ENCODE measurements around the gene KLHL21. TPM values are rescaled to one million over a fixed set of nuclear protein-coding genes. Genes with fewer than 3 reads are reported as not detected.

Gene KLHL21
- total RNA-seq, 4 donors from 2014 or later, result 14.4 to 25.1 (median 18.2) TPM

- H3K27ac ChIP-seq, result peak within 1 kb of the TSS; percentile 87 to 93 (median 92)
- H3K27me3 ChIP-seq, result no peaks in the 10 kb centered on the region
- H3K36me3 ChIP-seq, result peaks cover 0 to 7% (median 0%) of the 10 kb centered on the region in 3 donors
- TF ChIP-seq CTCF (IDR thresholded peaks at IDR 0.05), result no peak
- peak in 1 of 2 donors; percentile 37 for TF ChIP-seq POLR2A (IDR thresholded peaks at IDR 0.05)
- H3K4me3 ChIP-seq, result peak within 1 kb of the TSS; percentile 83 to 100 (median 92)
- peaks cover 0 to 11% (median 2%) of the 10 kb centered on the region in 4 donors for H3K4me1 ChIP-seq
- no peaks in the 10 kb centered on the region for H3K9me3 ChIP-seq
- peak; percentile 99 to 100 (median 100) for DNase-seq
These were observed 10.8 kb upstream of the KLHL21 start, which contains the start of gene PHF13 for GRCh38 chr1:6613361-6614018. Gene PHF13, plus strand, starts transcription at chr1:6613731. Its CDS starts 336 bp downstream, at chr1:6614067.

- peak overlapping the region; percentile 83 to 100 (median 92) for H3K4me3 ChIP-seq
- peak in 1 of 2 donors; percentile 46 for TF ChIP-seq POLR2A (IDR thresholded peaks at IDR 0.05)
- no peak for TF ChIP-seq CTCF (IDR thresholded peaks at IDR 0.05)
- H3K27ac ChIP-seq, result peak overlapping the region; percentile 87 to 93 (median 92)
- H3K36me3 ChIP-seq, result peaks cover 0 to under 1% (median 0%) of the 10 kb centered on the region in 3 donors
- peaks cover 0 to 11% (median 2%) of the 10 kb centered on the region in 4 donors for H3K4me1 ChIP-seq
- peak in 2 of 3 donors; percentile 44 to 68 for DNase-seq
- H3K9me3 ChIP-seq, result no peaks in the 10 kb centered on the region
- no peaks in the 10 kb centered on the region for H3K27me3 ChIP-seq
These were observed 10.1 kb upstream of the KLHL21 start for GRCh38 chr1:6612641-6613360.

GRCh38 chr1:6603915-6604558 is 1.4 kb upstream of the KLHL21 start:
- peak overlapping the region; percentile 54 to 98 (median 97) for H3K4me3 ChIP-seq
- H3K9me3 ChIP-seq, result no peaks in the 10 kb centered on the region
- peak in 2 of 3 donors; percentile 58 to 69 for DNase-seq

GRCh38 chr1:6603238-6603914 is 707 bp upstream of the KLHL21 start:
- Histone ChIP-seq H3K4me3 (peak overlapping the region; percentile 54 to 98 (median 97)), H3K27ac (peak overlapping the region; percentile 92 to 99 (median 98)), H3K36me3 (peaks cover 0 to 5% (median 0%) of the 10 kb centered on the region in 3 donors), H3K4me1 (peaks cover 0 to 28% (median 18%) of the 10 kb centered on the region in 4 donors), H3K27me3 (no peaks in the 10 kb centered on the region), H3K9me3 (no peaks in the 10 kb centered on the region)
- TF ChIP-seq CTCF (IDR thresholded peaks at IDR 0.05), result no peak
- TF ChIP-seq POLR2A (IDR thresholded peaks at IDR 0.05), result peak in 1 of 2 donors; percentile 4
- DNase-seq, result peak; percentile 60 to 76 (median 76)

More at GRCh38 chr1:6603915-6604558, 1.4 kb upstream of the KLHL21 start:
- H3K36me3 ChIP-seq, result no peaks in the 10 kb centered on the region
- TF ChIP-seq POLR2A (IDR thresholded peaks at IDR 0.05), result no peak
- TF ChIP-seq CTCF (IDR thresholded peaks at IDR 0.05), result peak in 3 of 6 experiments; percentile 8 to 13 (median 8)
- H3K27me3 ChIP-seq, result no peaks in the 10 kb centered on the region
- H3K4me1 ChIP-seq, result peaks cover 0 to 21% (median 16%) of the 10 kb centered on the region in 4 donors
- peak overlapping the region; percentile 92 to 99 (median 98) for H3K27ac ChIP-seq
